T-helper 1 cell treated with Interleukin-12 subunit alpha and Interleukin-12 subunit beta and Interleukin-4 antibody, amounts not matched to agents 30 ng/mL and 1 ng/mL, for 36 hours (primary cell): ENCODE data around the gene SVIL. TPM values are rescaled to one million over a fixed set of nuclear protein-coding genes. Genes with fewer than 3 reads are reported as not detected.
"Not testable (repeated sequence)": the region's sequence is repeated elsewhere in the genome, so short reads cannot be mapped to it uniquely, and the experiment has no call there.

Experiments used
- intact Hi-C: fragments of 100-400 bp; cut with micrococcal nuclease; formaldehyde crosslinking; loops from one replicate; pipeline ENCODE4 v1.15.1; 2024
- total RNA-seq: library from RNA; stranded (reverse); gene quantifications from 2 replicates; pipeline ENCODE4 v1.2.3, GENCODE V29; 2022

The SVIL gene
- total RNA-seq, 1 donor from 2014 or later: 12.9 TPM

- intact Hi-C loops: no loop called here
Measured at GRCh38 chr10:29542723-29543122, 92.0 kb downstream of the SVIL start.

- intact Hi-C loops: no loop called here
Measured at GRCh38 chr10:29541422-29542210, 93.2 kb downstream of the SVIL start.

GRCh38 chr10:29540016-29540415 lies 94.8 kb downstream of the SVIL start:
- intact Hi-C loops: no loop called here

- intact Hi-C loops: no loop called here
Measured at GRCh38 chr10:29539412-29539811, 95.4 kb downstream of the SVIL start.

GRCh38 chr10:29537799-29538198 lies 97.0 kb downstream of the SVIL start:
- intact Hi-C loops: no loop called here

GRCh38 chr10:29536691-29537090 lies 98.1 kb downstream of the SVIL start:
- intact Hi-C loops: not testable (repeated sequence)

GRCh38 chr10:29535778-29536453 lies 98.9 kb downstream of the SVIL start:
- intact Hi-C loops: no loop called here

- intact Hi-C loops: no loop called here
Measured at GRCh38 chr10:29535012-29535777, 99.6 kb downstream of the SVIL start.

- intact Hi-C loops: no loop called here
Measured at GRCh38 chr10:29534590-29534989, 100.2 kb downstream of the SVIL start.

GRCh38 chr10:29533696-29534285 lies 101.0 kb downstream of the SVIL start:
- intact Hi-C loops: no loop called here

- intact Hi-C loops: no loop called here
Measured at GRCh38 chr10:29533046-29533445, 101.7 kb downstream of the SVIL start.

GRCh38 chr10:29532256-29532878 lies 102.4 kb downstream of the SVIL start:
- intact Hi-C loops: no loop called here

GRCh38 chr10:29530112-29530976 lies 104.4 kb downstream of the SVIL start:
- intact Hi-C loops: no loop called here

- intact Hi-C loops: no loop called here
Measured at GRCh38 chr10:29529146-29529545, 105.6 kb downstream of the SVIL start.

GRCh38 chr10:29525762-29526161 lies 109.0 kb downstream of the SVIL start:
- intact Hi-C loops: no loop called here

- intact Hi-C loops: no loop called here
Measured at GRCh38 chr10:29524720-29525119, 110.1 kb downstream of the SVIL start.

- intact Hi-C loops: no loop called here
Measured at GRCh38 chr10:29524294-29524693, 110.5 kb downstream of the SVIL start.

- intact Hi-C loops: no loop called here
Measured at GRCh38 chr10:29522918-29523317, 111.9 kb downstream of the SVIL start.

- intact Hi-C loops: no loop called here
Measured at GRCh38 chr10:29522061-29522855, 112.5 kb downstream of the SVIL start.
